ENCODE data around the gene SMAD7.

SMAD7 gene

GRCh38 chr18:48899558-48900174 lies 51.1 kb downstream of the SMAD7 start:
- no peak for TF ChIP-seq CTCF (IDR thresholded peaks at IDR 0.05; ENCODE audit: insufficient read depth, missing control alignments)
- FAIRE-seq (no peak), DNase-seq (ENCODE audit: insufficient read length, low spot score) (no peak)

DNA sequence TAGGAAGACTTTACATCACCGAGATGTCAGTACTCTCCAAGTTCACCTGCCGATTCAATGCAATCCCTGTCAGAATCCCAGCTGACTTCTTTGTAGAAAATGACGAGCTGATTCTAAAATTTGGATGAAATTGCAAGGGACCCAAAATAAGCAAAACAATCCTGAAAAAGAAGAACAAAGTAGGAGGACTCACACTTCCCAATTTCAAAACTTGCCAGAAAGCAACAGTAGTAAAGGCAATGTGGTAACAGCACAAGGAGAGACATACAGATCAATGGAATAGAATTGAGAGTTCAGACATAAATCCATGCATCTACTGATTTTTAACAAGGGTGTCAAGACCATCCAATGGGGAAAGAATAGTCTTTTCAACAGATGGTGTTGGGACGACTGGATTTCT lies 52.2 kb downstream of the SMAD7 start:
- FAIRE-seq (no peak), DNase-seq (ENCODE audit: insufficient read length, low spot score) (no peak)
- no peak for TF ChIP-seq CTCF (IDR thresholded peaks at IDR 0.05; ENCODE audit: insufficient read depth, missing control alignments)

DNA sequence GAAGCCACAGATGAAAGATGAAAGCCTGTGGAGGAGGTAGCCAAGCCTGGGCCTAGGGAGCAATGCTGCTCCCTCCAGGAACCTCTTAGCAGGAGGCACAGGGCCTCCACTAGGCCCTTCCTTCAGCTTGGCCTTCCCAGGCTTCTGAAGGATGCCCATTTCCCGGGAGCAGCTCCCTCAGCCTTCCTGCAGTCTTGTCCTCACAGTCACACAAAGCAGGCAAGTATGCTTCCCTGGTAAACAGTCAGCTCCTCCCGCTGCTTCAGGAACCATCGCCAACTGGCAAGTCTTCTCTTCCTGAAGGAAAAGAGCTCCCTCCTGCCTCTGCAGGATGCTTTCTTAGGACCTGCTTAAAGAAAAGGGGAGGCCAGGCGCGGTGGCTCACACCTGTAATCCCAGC lies 53.2 kb downstream of the SMAD7 start:
- no peak for TF ChIP-seq CTCF (IDR thresholded peaks at IDR 0.05; ENCODE audit: insufficient read depth, missing control alignments)
- FAIRE-seq (no peak), DNase-seq (ENCODE audit: insufficient read length, low spot score) (no peak)

DNA sequence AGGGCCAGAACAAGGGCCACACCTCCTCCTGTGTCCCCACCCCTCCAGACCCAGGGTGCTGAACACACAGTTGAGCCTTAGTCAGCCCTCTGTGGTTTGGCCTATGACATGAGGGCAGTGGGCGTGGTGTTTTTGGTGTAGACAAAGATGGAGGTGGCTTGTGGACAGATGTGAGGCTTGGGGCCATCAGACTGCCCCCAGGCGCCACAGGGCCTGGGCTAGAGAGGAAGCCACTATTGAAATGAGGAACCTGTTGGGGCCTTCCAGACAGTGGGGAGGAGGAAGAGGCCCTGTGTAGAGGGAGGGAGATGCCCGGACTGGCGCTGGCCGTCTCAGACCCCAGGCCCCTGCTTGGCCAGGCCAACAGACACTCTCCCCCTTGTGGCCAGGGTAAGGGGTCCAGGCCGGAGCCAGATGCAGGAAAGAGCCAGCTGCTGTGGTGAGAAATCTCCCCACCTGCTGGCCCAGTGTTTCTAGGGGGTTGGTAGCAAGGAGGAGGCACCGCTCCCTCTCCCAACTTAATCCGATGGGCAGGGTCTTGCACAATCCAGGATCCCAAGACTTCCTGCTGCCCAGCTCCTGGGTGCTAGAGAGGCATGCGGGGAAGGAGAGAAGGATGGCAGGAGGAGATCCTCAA lies 53.8 kb downstream of the SMAD7 start:
- TF ChIP-seq CTCF (IDR thresholded peaks at IDR 0.05; ENCODE audit: insufficient read depth, missing control alignments): no peak
- no peak for FAIRE-seq
- DNase-seq (ENCODE audit: insufficient read length, low spot score): no peak

- TF ChIP-seq CTCF (IDR thresholded peaks at IDR 0.05; ENCODE audit: insufficient read depth, missing control alignments): no peak
- FAIRE-seq (no peak), DNase-seq (ENCODE audit: insufficient read length, low spot score) (no peak)
These were observed 54.4 kb downstream of the SMAD7 start for GRCh38 chr18:48896326-48896874.

DNA sequence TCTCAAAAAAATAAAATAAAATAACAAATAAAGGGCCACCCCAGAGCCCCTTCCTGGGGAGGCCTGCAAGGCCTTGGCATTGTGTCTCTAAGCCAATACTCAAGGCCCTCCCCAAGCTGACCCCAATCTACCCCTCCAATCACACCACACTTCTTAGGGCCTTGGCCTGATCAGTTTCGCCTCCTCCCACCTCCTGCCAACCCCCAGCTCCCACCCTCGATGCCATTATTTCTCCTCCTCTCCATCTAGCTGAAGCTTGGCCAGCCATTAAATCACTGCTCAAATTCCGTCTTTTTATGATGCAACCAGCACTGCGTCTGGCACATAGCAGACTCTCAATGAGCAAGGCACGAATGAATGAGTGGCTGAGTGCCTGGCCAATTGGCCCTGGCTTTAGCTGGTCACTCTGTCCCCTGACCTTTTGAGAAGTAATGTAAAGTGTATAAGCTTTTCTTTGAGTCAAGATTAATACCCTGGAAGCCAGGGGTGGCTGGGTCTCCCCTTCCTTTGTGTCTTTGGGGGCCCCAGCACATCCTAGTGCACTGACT lies 55.9 kb downstream of the SMAD7 start:
- no peak for TF ChIP-seq CTCF (IDR thresholded peaks at IDR 0.05; ENCODE audit: insufficient read depth, missing control alignments)
- DNase-seq (ENCODE audit: insufficient read length, low spot score) (no peak), FAIRE-seq (no peak)

Measured in D721Med (cell line).